H1 (cell line): ENCODE data around the gene SLC39A7. TPM values are rescaled to one million over a fixed set of nuclear protein-coding genes. Genes with fewer than 3 reads are reported as not detected.
A peak's percentile ranks its signal among the peaks of the same experiment; 100 is the strongest.

Experiments
- CTCF ChIA-PET: fragments of 300-600 bp; sonication (Branson Sonifier 250); formaldehyde crosslinking; loops from one replicate; lab custom pipeline; 2021; ENCODE audit not compliant: partially characterized antibody; lab: Charles Lee
- POLR2A ChIA-PET: fragments of 300-600 bp; sonication (Branson Sonifier 250); formaldehyde crosslinking; loops from one replicate; lab custom pipeline; 2021; ENCODE audit warnings: inconsistent platforms; ENCODE audit not compliant: partially characterized antibody; lab: Charles Lee
- DNase-seq, 2 experiments: peaks; one replicate each; pipeline versions ENCODE4 v3.0.0 to v3.0.0-alpha.2; 2010 to 2022; ENCODE audit warnings: low spot score in 2 of 2, low read depth in 1 of 2, mixed read lengths in 1 of 2
- FAIRE-seq: peaks from 2 replicates; lab custom pipeline; 2011; peaks lifted over from hg19 to GRCh38; lab: Jason Lieb, UNC
- H2AFZ ChIP-seq: 2 replicates; pipeline ENCODE4 v1.8.1; 2012; ENCODE audit warnings: low read length, inconsistent platforms
- H2AK5ac ChIP-seq: 2 replicates; pipeline ENCODE4 v1.6.1; 2013; ENCODE audit warnings: low read depth, low read length
- H2BK120ac ChIP-seq: replicated peaks from 2 replicates; pipeline ENCODE3; 2013; ENCODE audit warnings: low read depth, low read length, inconsistent platforms
- H2BK12ac ChIP-seq: 2 replicates; pipeline ENCODE4 v1.6.1; 2013; ENCODE audit warnings: low read depth, low read length
- H2BK15ac ChIP-seq: 2 replicates; pipeline ENCODE4 v1.6.1; 2013; ENCODE audit warnings: low read length
- H2BK20ac ChIP-seq: 2 replicates; pipeline ENCODE4 v1.6.1; 2013; ENCODE audit warnings: low read length
- H2BK5ac ChIP-seq: 2 replicates; pipeline ENCODE4 v1.6.1; 2013; ENCODE audit warnings: low read depth, low read length
- H3K14ac ChIP-seq: 2 replicates; pipeline ENCODE4 v1.6.1; 2013; ENCODE audit warnings: inconsistent platforms; ENCODE audit not compliant: insufficient read length
- H3K18ac ChIP-seq: 2 replicates; pipeline ENCODE4 v1.6.1; 2013; ENCODE audit warnings: low read length; ENCODE audit errors: extremely low read depth
- H3K23ac ChIP-seq: 2 replicates; pipeline ENCODE4 v1.6.1; 2013; ENCODE audit warnings: inconsistent platforms; ENCODE audit not compliant: insufficient read length
- H3K23me2 ChIP-seq: 2 replicates; pipeline ENCODE4 v1.6.1; 2013; ENCODE audit warnings: low read depth, low read length
- H3K27ac ChIP-seq: 2 replicates; pipeline ENCODE4 v1.6.1; 2011; ENCODE audit warnings: low read depth, low read length, inconsistent platforms
- H3K27me3 ChIP-seq, 4 experiments: replicated peaks in 1 of 4; 1 replicate in 1 of 4; 2 replicates in 3 of 4; pipeline versions ENCODE4 v1.6.1 to v1.8.1; 2011 to 2013; ENCODE audit warnings: low read length in 3 of 4, mild to moderate bottlenecking in 3 of 4, inconsistent platforms in 2 of 4, mixed read lengths in 2 of 4, moderate library complexity in 1 of 4; ENCODE audit not compliant: control insufficient read depth in 3 of 4, insufficient read depth in 3 of 4; ENCODE audit errors: extremely low read depth in 1 of 4
- H3K36me3 ChIP-seq, 4 experiments: 2 replicates each; pipeline versions ENCODE4 v1.6.1 to v1.8.1; 2011 to 2013; ENCODE audit warnings: mild to moderate bottlenecking in 4 of 4, low read length in 3 of 4, moderate library complexity in 2 of 4, control low read depth in 1 of 4, inconsistent platforms in 1 of 4; ENCODE audit not compliant: insufficient read depth in 4 of 4, control insufficient read depth in 2 of 4
- H3K4ac ChIP-seq: replicated peaks from 2 replicates; pipeline ENCODE3; 2013; ENCODE audit warnings: low read length, low read depth, mixed read lengths, inconsistent platforms; ENCODE audit not compliant: insufficient read length
- H3K4me1 ChIP-seq, 4 experiments: replicated peaks in 1 of 4; 1 replicate in 1 of 4; 2 replicates in 3 of 4; pipeline versions ENCODE4 v1.6.1 to v1.8.1; 2011 to 2013; ENCODE audit warnings: low read length in 3 of 4, inconsistent platforms in 2 of 4, mixed read lengths in 1 of 4; ENCODE audit not compliant: insufficient read depth in 4 of 4, control insufficient read depth in 3 of 4
- H3K4me2 ChIP-seq, 2 experiments: 2 replicates each; pipeline versions ENCODE4 v1.6.1 to v1.8.1; 2011 to 2013; ENCODE audit warnings: low read depth in 2 of 2, low read length in 2 of 2, control low read depth in 1 of 2, inconsistent platforms in 1 of 2, mild to moderate bottlenecking in 1 of 2; ENCODE audit not compliant: insufficient read depth in 1 of 2
- H3K4me3 ChIP-seq, 4 experiments: fragments of 200-600, 300-600 bp in 1 of 4; sonication (generic), shearing (Covaris generic), sonication (Bioruptor Twin) in 1 of 4; 2 replicates each; pipeline versions ENCODE4 v1.5.1 to v1.8.1; 2011 to 2016; ENCODE audit warnings: low read length in 4 of 4, low read depth in 3 of 4, control low read depth in 2 of 4, inconsistent platforms in 2 of 4, mild to moderate bottlenecking in 2 of 4, mixed read lengths in 1 of 4, moderate library complexity in 1 of 4; ENCODE audit not compliant: insufficient read depth in 2 of 4; ENCODE audit errors: extremely low read depth in 1 of 4
- H3K56ac ChIP-seq: replicated peaks from 2 replicates; pipeline ENCODE3; 2013; ENCODE audit warnings: low read depth, mild to moderate bottlenecking, mixed read lengths, low read length, inconsistent platforms; ENCODE audit not compliant: insufficient read length
- H3K79me1 ChIP-seq: 2 replicates; pipeline ENCODE4 v1.6.1; 2013; ENCODE audit warnings: low read depth, low read length, control low read depth
- H3K79me2 ChIP-seq, 2 experiments: 2 replicates each; pipeline versions ENCODE4 v1.6.1 to v1.8.1; 2012 to 2013; ENCODE audit warnings: low read length in 2 of 2, mild to moderate bottlenecking in 2 of 2, inconsistent platforms in 1 of 2; ENCODE audit not compliant: insufficient read depth in 2 of 2, control insufficient read depth in 1 of 2
- H3K9ac ChIP-seq, 4 experiments: replicated peaks in 1 of 4; 1 replicate in 1 of 4; 2 replicates in 3 of 4; pipeline versions ENCODE4 v1.6.1 to v1.8.1; 2011 to 2013; ENCODE audit warnings: low read depth in 3 of 4, low read length in 3 of 4, control low read depth in 2 of 4, mild to moderate bottlenecking in 2 of 4, moderate library complexity in 2 of 4, inconsistent platforms in 1 of 4; ENCODE audit errors: extremely low read depth in 1 of 4
- H3K9me3 ChIP-seq, 2 experiments: 2 replicates each; pipeline versions ENCODE4 v1.6.1 to v1.8.1; 2012 to 2013; ENCODE audit warnings: mild to moderate bottlenecking in 2 of 2, moderate library complexity in 2 of 2, control low read depth in 1 of 2, inconsistent platforms in 1 of 2, low read depth in 1 of 2, low read length in 1 of 2, mixed read lengths in 1 of 2; ENCODE audit not compliant: insufficient read depth in 2 of 2
- H4K20me1 ChIP-seq, 2 experiments: replicated peaks in 1 of 2; 2 replicates each; pipeline versions ENCODE3 to v1.8.1; 2011 to 2013; ENCODE audit warnings: inconsistent platforms in 2 of 2, low read length in 2 of 2, mild to moderate bottlenecking in 1 of 2; ENCODE audit not compliant: insufficient read depth in 2 of 2, control insufficient read depth in 1 of 2
- H4K5ac ChIP-seq: 2 replicates; pipeline ENCODE4 v1.6.1; 2013; ENCODE audit warnings: low read length, low read depth, mixed read lengths, inconsistent platforms; ENCODE audit not compliant: insufficient read length
- H4K8ac ChIP-seq: 2 replicates; pipeline ENCODE4 v1.8.0; 2013; ENCODE audit warnings: mild to moderate bottlenecking, moderate library complexity, low read length, inconsistent platforms; ENCODE audit not compliant: insufficient read depth; ENCODE audit errors: extremely low read depth
- H4K91ac ChIP-seq: replicated peaks from 2 replicates; pipeline ENCODE3; 2013; ENCODE audit warnings: low read length, mixed read lengths, inconsistent platforms; ENCODE audit not compliant: insufficient read length
- SRF ChIP-seq: IDR thresholded peaks from 2 replicates; pipeline ENCODE4 v1.6.1; 2011; ENCODE audit warnings: mild to moderate bottlenecking, low read depth, low read length, moderate library complexity
- WGBS, 2 experiments: shearing (Covaris generic) in 1 of 2; methylation state at CpG; one replicate each; pipeline versions ENCODE4 v1.1.6 to v1.1.7; 2013 to 2015; ENCODE audit warnings: low lambda C conversion rate in 2 of 2, mixed read lengths in 2 of 2, inconsistent platforms in 1 of 2, low coverage in 1 of 2, missing lambda C conversion rate in 1 of 2; ENCODE audit not compliant: insufficient replicate concordance in 2 of 2, insufficient coverage in 1 of 2, insufficient read length in 1 of 2; ENCODE audit errors: extremely low coverage in 1 of 2, missing lambda C conversion rate in 1 of 2; 5-methylcytosine and 5-hydroxymethylcytosine counted together
- polyA plus RNA-seq, 7 experiments: library from polyadenylated mRNA; depleted of rRNA in 3 of 7; stranded (reverse) in 5 of 7; unstranded in 2 of 7; fragments of >200 nt in 5 of 7; fragments of 200-250 nt in 2 of 7; gene quantifications; 1 replicate in 5 of 7; 2 replicates in 1 of 7; 4 replicates in 1 of 7; pipeline versions ENCODE4 v1.2.1 to v1.2.3, GENCODE V29; 2011 to 2013; ENCODE audit warnings: missing spikeins in 2 of 7, mixed read lengths in 2 of 7
- total RNA-seq: library from RNA; stranded (reverse); fragmentation: NEBNext Ultra II Directional; extraction: Animal tissue kit (Norgen Biotek cat#: 25700); gene quantifications from 2 replicates; pipeline ENCODE4 v1.2.1, GENCODE V29; 2021

Gene SLC39A7
- total and polyA plus RNA-seq, 2 of the 8 experiments (the other 6 are each of a cell fraction or from before 2014, with no cell fraction given) = 63.3 to 123 TPM

- Histone ChIP-seq H2AFZ (no peak overlapping the region), H3K23ac (no peak overlapping the region), H3K79me1 (no peaks in the 10 kb centered on the region), H2BK120ac (no peak overlapping the region), H3K56ac (no peak overlapping the region), H2BK15ac (no peak overlapping the region), H2BK5ac (no peak overlapping the region), H3K27ac (no peak overlapping the region), H3K4me1 (no peaks in the 10 kb centered on the region; a peak in 2 of 7 replicates), H2BK20ac (no peak overlapping the region), H3K4me3 (no peak overlapping the region), H3K36me3 (no peaks in the 10 kb centered on the region), H4K91ac (no peak overlapping the region)
- CTCF ChIA-PET = interaction anchor here (1.1 kb wide), 1 partner anchor 20 kb away, joined by 3 read pairs; no protein-coding TSS in a partner anchor
- no peak for FAIRE-seq
- no peak for TF ChIP-seq SRF
- TF ChIP-seq, all 59 proteins: peak for 0
- 87% methylated on average over 10 of the region's 10 CpGs; no CpG with 5 or more reads in 1 of the 2 experiments for WGBS, 2 experiments
- H3K14ac ChIP-seq = no peak overlapping the region
- H3K4me2 ChIP-seq = no peak overlapping the region
- H3K79me2 ChIP-seq = no peaks in the 10 kb centered on the region
- H3K23me2 ChIP-seq = no peaks in the 10 kb centered on the region
- no peaks in the 10 kb centered on the region for H3K27me3 ChIP-seq
- H4K8ac ChIP-seq = peak overlapping the region; percentile 21; the same call in 1 of the 2 replicates
- POLR2A ChIA-PET = interaction anchor here (0.6 to 1.7 kb wide), 3 partner anchors 53 to 195 kb away, joined by 3 to 4 read pairs (median 3); no protein-coding TSS in a partner anchor
- no peak overlapping the region for H3K18ac ChIP-seq
- H4K20me1 ChIP-seq = no peaks in the 10 kb centered on the region
- no peak overlapping the region for H2BK12ac ChIP-seq
- no peak overlapping the region for H4K5ac ChIP-seq
- no peak for DNase-seq
- no peak overlapping the region for H3K9ac ChIP-seq
- H2AK5ac ChIP-seq = no peak overlapping the region
- no peaks in the 10 kb centered on the region for H3K9me3 ChIP-seq
- H3K4ac ChIP-seq = no peak overlapping the region
Measured at GRCh38 chr6:33169291-33170175, 31.1 kb upstream of the SLC39A7 start.
